Fibroblast of pulmonary artery (primary cell): ENCODE results near the gene ZRSR2.
"Not testable (repeated sequence)": the region's sequence is repeated elsewhere in the genome, so short reads cannot be mapped to it uniquely, and the experiment has no call there.

ENCODE experiments used
- DNase-seq: peaks from one replicate; pipeline ENCODE4 v3.0.0-alpha.2; 2010; ENCODE audit warnings: low read depth
- H3K4me3 ChIP-seq: replicated peaks from 2 replicates; pipeline ENCODE4 v1.5.1; 2011; ENCODE audit warnings: low read depth, mild to moderate bottlenecking, control low read depth, low read length, moderate library complexity
- TF ChIP-seq, protein P1 (sequence below): IDR thresholded peaks from 2 replicates; pipeline ENCODE4 v1.5.1; 2011; ENCODE audit warnings: mild to moderate bottlenecking, control low read depth, low read length, inconsistent platforms; ENCODE audit errors: missing control alignments

Gene ZRSR2

DNA sequence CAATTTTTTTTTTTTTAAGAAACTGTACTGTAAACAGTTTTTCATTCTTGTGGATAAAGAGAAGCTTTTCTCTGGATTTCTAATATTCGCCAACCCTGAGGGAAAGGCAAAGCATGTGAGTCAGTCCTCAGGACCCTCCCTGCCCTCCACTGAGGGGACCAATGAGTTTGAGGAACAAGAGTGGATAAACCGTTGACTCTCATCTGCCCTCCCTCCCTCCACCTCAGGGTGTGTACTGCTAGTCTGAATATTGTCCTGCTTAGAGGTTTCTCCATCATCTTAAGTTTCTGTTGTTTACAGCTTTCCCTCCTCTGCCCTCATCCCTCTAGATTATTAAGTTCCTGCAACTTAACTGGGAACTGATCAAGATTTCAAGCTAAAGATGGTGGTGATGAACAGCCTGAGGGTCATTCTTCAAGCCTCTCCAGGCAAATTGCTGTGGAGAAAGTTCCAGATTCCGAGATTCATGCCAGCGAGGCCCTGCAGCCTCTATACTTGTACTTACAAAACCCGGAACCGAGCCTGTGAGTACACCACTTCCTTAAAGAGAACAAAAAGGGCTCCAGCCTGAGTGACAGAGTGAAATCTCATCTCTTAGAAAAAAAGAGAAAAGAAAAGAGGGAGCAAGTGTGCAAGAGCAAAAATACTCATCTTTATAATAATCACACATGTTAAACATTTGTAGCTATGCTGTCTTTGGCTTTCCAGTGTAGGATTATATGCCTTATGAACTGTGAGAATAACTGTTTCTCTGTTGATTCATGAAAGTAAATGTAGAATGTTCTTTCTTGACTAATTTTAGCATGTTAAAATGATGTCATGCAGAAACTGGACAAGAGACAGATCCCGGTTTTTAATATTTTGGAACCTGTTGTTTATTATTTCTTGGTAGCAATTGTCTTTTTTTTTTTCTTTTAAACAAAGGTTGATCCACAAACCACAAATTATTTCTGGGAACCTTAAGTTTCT, 40.4 kb upstream of the ZRSR2 start:
- DNase-seq = no peak
- TF ChIP-seq, protein P1, sequence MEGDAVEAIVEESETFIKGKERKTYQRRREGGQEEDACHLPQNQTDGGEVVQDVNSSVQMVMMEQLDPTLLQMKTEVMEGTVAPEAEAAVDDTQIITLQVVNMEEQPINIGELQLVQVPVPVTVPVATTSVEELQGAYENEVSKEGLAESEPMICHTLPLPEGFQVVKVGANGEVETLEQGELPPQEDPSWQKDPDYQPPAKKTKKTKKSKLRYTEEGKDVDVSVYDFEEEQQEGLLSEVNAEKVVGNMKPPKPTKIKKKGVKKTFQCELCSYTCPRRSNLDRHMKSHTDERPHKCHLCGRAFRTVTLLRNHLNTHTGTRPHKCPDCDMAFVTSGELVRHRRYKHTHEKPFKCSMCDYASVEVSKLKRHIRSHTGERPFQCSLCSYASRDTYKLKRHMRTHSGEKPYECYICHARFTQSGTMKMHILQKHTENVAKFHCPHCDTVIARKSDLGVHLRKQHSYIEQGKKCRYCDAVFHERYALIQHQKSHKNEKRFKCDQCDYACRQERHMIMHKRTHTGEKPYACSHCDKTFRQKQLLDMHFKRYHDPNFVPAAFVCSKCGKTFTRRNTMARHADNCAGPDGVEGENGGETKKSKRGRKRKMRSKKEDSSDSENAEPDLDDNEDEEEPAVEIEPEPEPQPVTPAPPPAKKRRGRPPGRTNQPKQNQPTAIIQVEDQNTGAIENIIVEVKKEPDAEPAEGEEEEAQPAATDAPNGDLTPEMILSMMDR = no peak
- no peak overlapping the region for H3K4me3 ChIP-seq

DNA sequence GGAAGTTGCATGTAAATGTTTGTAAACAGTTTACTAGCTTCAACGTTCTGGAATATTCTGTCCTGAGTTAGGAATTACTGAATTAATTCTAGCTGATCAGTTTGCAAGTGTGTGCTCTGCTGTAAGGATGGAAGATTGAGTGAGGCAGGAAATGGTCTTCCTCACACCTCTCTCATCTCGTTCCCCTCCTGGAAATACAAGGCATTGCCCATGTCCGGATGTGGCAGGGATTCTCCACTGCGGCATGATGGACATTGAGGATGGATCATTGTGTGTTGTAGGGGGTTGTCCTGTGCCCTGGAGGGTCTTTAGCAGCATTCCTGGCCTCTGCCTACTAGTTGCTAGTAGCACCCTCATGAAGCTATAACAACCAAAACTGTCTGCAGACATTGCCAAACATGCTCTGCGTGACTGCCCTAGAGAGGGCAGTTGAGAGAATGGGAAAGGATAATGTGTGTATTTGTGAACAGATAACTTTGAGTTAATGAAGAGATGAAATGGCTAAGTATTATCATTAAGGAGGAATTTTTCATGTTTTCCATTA, 39.6 kb upstream of the ZRSR2 start:
- TF ChIP-seq, protein P1 = no peak
- H3K4me3 ChIP-seq = no peak overlapping the region
- no peak for DNase-seq

DNA sequence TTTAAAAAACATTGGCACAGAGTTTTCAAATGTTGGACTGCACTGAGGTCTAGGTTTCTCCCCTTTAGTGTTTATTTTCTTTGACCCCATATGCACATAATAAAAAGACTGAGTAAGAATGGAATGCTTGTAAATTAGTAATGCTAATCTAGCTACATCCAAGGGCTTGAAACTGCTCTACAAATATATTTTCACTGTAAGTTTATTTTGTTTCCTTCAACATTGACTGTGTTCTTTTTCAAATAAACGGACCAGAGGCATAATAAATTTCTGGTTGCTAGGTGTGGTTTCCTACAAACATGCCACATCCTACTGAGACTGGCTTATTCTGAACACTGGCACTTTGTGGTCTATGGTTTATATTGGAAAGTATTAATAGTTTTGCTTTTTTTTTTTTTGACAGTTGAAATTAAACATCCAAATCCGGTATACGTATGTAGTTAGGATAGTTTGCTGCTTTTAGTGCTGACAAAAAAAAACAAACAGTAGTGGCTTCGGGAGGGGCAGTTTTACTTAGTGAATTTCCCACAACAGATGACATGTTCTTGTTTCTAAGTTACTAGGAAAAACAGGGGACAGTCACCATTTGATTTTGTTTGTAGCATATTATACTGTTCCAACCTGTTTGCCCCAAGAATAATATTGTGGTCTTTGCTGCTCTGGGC, 39.0 kb upstream of the ZRSR2 start:
- no peak for DNase-seq
- no peak overlapping the region for H3K4me3 ChIP-seq
- TF ChIP-seq, protein P1 = no peak

DNA sequence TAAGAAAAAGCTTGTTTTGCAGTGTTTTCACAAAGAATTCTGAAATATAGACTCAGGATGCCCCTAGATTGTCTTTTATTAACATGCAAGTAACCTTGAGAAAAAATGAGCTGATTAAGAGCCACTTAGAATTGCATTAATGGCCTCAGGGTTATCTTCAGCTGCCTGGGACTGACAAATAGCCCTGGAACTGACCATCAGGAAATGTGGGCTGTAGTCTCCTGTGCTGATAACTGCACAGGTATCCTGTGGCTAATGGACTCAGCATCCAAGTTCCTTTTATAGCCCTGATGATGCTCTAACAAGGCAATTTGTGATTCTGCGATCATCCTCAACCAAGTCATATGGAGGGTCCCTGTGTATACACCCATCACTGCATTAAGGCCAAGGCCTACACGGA, 35.2 kb upstream of the ZRSR2 start:
- TF ChIP-seq, protein P1 = no peak
- DNase-seq = no peak
- H3K4me3 ChIP-seq = no peak overlapping the region

DNA sequence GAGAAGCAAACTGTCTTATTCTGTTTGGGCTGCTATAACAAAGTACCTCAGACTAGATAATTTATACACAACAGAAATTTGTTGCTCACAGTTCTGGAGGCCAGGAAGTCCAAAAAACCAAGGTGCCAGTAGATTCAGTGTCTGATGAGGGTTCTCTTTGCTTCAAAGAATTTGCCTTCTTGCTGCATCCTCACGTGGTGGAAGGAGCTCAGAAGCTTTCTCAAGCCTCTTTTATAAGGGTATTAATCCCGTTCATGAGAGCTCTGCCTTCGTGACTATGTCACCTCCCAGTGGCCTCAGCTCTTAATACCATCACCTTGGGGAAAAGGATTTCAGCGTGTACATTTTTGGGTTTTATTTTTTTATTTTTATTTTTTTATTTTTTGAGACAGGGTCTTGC, 32.1 kb upstream of the ZRSR2 start:
- no peak overlapping the region for H3K4me3 ChIP-seq
- TF ChIP-seq, protein P1 = no peak
- no peak for DNase-seq

DNA sequence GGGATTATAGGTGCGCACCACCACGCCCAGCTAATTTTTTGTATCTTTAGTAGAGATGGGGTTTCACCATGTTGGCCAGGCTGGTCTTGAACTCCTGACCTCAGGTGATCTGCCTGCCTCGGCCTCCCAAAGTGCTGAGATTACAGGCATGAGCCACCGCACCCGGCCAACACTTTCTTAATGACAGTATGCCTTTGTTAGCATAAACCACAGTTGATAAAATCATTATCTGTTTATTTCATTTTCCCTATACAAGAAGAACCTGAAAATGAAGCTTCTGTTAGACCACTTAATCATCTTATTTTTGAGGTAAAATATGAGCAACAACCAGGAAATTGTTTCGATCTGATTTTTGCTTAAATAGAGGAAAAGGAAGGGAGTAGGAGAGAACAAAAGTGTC, 30.4 kb upstream of the ZRSR2 start:
- DNase-seq, H3K4me3 ChIP-seq: not testable (repeated sequence)

DNA sequence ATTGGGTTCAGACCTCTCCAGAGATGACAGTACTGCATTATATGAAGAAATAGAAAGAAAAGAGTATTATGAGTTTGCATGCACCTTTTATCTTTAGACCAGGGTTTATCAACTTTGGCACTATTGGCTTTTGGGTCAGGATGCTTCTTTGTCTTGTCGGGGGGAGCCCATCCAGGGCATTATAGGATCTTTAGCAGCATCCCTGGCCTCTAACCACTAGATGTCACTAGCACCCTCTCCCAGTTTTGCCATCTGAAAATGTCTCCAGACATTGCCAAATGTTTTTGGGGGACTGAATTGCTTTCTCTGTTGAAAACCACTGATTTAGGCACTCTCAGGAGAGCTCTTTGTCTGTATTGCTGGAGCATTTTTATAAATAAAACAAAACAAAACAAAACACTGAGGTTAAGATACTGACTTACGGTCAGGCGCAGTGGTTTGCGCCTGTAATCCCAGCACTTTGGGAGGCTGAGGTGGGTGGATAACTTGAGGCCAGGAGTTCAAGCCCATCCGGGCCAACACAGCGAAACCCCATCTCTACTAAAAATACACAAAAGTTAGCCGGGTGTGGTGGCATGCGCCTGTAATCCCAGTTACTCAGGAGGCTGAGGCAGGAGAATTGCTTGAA, 28.6 kb upstream of the ZRSR2 start:
- DNase-seq = peak; percentile 42
- TF ChIP-seq, protein P1 = peak; percentile 71
- H3K4me3 ChIP-seq = no peak overlapping the region
